Psoas muscle (tissue), 8 donors: Measurements from ENCODE around the gene FGFR2. TPM values are rescaled to one million over a fixed set of nuclear protein-coding genes. Genes with fewer than 3 reads are reported as not detected.

ENCODE experiments used
- ATAC-seq, 4 donors: fragments of 200-7000 bp; cut with Tn5 transposase; one replicate each; pipeline ENCODE4 v1.9.1; 2020; ENCODE audit warnings: moderate library complexity in 3 of 4, mild to moderate bottlenecking in 2 of 4
- DNase-seq, 2 donors: peaks; one replicate each; pipeline ENCODE4 v3.0.0-alpha.2; 2020
- H3K27ac ChIP-seq: fragments of 200-600 bp; one replicate; pipeline ENCODE4 v1.8.0; 2022
- H3K27me3 ChIP-seq, 3 donors: fragments of 200-600 bp in 1 of 3; one replicate each; pipeline versions ENCODE4 v1.6.1 to v1.8.0; 2013 to 2022; ENCODE audit warnings: low read length in 2 of 3, mild to moderate bottlenecking in 2 of 3, moderate library complexity in 1 of 3; ENCODE audit not compliant: insufficient read depth in 3 of 3
- H3K36me3 ChIP-seq, 2 donors: fragments of 200-600 bp in 1 of 2; one replicate each; pipeline versions ENCODE4 v1.6.1 to v1.8.0; 2013 to 2022; ENCODE audit warnings: low read depth in 1 of 2, mild to moderate bottlenecking in 1 of 2, moderate library complexity in 1 of 2; ENCODE audit not compliant: insufficient read depth in 1 of 2
- H3K4me1 ChIP-seq: fragments of 200-600 bp; one replicate; pipeline ENCODE4 v1.8.0; 2022
- H3K4me3 ChIP-seq: fragments of 200-600 bp; one replicate; pipeline ENCODE4 v1.8.0; 2022; ENCODE audit warnings: mild to moderate bottlenecking
- H3K9me3 ChIP-seq: fragments of 200-600 bp; one replicate; pipeline ENCODE4 v1.8.0; 2022
- WGBS, 3 donors: extraction: QIAGEN DNeasy Blood & Tissue Kit; methylation state at CpG; one replicate each; pipeline versions ENCODE4 v1.1.6 to v1.1.7; 2013; 5-methylcytosine and 5-hydroxymethylcytosine counted together
- intact Hi-C, 2 donors: fragments of 100-400 bp; cut with DNase I; formaldehyde crosslinking; loops; one replicate each; pipeline versions ENCODE4 v1.11.0 to v1.14.2; 2022
- polyA plus RNA-seq, 3 donors: library from polyadenylated mRNA; stranded (reverse); fragments of 200-250 nt; gene quantifications; one replicate each; pipeline ENCODE4 v1.2.3, GENCODE V29; 2013
- total RNA-seq, 4 donors: library from RNA; stranded (reverse); fragmentation: NEBNext Ultra II Directional in 2 of 4; extraction: Animal tissue kit (Norgen Biotek cat#: 25700) in 2 of 4; gene quantifications; one replicate each; pipeline versions ENCODE4 v1.2.1 to v1.2.4, GENCODE V29; 2021 to 2023
- TF ChIP-seq, protein P1 (sequence below): fragments of 200-600 bp; IDR thresholded peaks from one replicate; pipeline ENCODE4 v1.8.0; 2022; ENCODE audit warnings: antibody characterized with exemption
- donor health status: healthy with polysubstance abuse.
- donor health status: DM: no; HTN: no; CAD: no; lungs with moderate emphysema.
- donor health status: Bipolar disorder and iron deficiency.
- donor health status: healthy.
- donor health status: DM: yes; HTN: yes; CAD: no.
- donor health status: DM: no; HTN: no; CAD: no.
- donor health status: DM: no; HTN: no; CAD: no.
- donor health status: DM: yes; HTN: yes; CAD: no.

Gene FGFR2
- total and polyA plus RNA-seq, 7 donors: 0.08 to 0.50 (median 0.20) TPM; not detected in 2

DNA sequence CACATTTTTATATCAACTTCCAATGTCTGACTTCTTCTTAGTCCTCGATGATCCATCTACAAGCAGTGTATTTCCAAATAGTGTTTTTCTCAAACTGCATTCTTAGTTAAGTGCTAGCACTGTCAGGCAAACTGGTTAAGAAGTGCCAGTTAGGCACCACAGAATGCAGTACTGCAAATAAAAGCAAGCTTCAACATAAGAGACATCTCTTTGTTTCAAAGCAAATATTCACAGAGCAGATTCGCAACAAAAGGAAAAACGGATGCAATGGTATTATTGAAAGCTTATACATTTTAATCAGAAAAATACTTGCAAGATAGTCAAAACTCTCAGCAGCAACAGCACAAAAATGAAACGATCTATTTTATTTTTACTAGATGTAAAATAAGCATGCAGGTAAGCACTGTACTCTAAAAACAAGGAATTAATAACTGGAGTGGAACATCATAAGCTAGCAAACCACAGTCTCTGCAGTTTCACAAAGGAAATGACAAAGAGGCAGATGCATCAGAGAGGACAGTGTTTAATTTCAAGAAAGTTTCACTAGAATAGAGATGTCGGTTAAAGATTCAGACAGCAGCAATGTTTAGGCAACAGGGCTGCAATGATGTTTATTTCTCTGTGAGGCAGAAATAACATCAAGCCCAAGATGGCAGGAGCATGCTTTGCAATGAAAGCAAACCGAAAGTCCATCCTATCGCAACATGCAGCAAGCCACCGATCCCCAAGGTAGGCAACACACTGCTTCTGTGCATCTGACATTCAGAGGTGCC is 82.0 kb downstream of the FGFR2 start:
- ATAC-seq: no peak
- TF ChIP-seq, protein P1, sequence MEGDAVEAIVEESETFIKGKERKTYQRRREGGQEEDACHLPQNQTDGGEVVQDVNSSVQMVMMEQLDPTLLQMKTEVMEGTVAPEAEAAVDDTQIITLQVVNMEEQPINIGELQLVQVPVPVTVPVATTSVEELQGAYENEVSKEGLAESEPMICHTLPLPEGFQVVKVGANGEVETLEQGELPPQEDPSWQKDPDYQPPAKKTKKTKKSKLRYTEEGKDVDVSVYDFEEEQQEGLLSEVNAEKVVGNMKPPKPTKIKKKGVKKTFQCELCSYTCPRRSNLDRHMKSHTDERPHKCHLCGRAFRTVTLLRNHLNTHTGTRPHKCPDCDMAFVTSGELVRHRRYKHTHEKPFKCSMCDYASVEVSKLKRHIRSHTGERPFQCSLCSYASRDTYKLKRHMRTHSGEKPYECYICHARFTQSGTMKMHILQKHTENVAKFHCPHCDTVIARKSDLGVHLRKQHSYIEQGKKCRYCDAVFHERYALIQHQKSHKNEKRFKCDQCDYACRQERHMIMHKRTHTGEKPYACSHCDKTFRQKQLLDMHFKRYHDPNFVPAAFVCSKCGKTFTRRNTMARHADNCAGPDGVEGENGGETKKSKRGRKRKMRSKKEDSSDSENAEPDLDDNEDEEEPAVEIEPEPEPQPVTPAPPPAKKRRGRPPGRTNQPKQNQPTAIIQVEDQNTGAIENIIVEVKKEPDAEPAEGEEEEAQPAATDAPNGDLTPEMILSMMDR: no peak
- intact Hi-C loops: no loop called here
- Histone ChIP-seq H3K4me3 (no peak overlapping the region), H3K27ac (no peak overlapping the region), H3K9me3 (no peaks in the 10 kb centered on the region), H3K27me3 (no peaks in the 10 kb centered on the region), H3K4me1 (no peaks in the 10 kb centered on the region), H3K36me3 (no peaks in the 10 kb centered on the region)
- WGBS, 3 donors: 77 to 87% (median 83%) methylated on average over 8 of the region's 8 CpGs
- no peak for DNase-seq

DNA sequence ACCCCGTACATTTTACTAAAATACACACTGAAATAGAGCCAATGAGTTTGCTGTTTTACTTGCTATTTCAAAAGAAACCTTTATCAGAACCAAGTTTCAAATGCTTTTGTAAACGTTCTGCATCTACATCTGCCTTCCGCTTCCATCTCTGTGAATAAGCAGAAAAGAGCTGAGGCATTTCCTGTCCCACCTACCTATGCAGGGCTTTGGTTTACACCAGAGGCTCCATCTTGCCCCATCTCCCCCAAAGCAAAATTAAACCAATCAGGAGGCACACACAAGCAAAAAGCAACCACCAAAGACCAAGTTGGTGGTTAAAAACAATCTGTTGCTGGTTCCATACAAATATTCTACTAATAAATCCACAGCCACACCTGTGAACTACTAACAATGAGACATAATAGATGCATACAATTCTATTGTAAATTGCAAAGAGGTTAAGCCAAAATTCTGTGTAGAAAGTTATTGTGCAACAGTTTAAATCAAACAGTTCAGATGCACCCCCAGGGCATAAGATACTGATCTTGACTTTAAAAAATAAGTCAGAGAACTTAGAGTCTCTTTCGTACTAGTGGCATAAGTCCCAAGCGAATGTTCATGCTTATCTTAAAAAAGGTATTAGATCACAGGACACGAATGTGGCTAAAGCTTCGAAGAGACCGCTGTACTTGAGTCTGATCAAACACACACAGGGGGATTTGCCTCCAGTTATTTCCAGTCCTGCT is 83.9 kb downstream of the FGFR2 start:
- Histone ChIP-seq H3K36me3 (no peaks in the 10 kb centered on the region), H3K27ac (no peak overlapping the region), H3K27me3 (no peaks in the 10 kb centered on the region), H3K4me3 (no peak overlapping the region), H3K9me3 (no peaks in the 10 kb centered on the region), H3K4me1 (no peaks in the 10 kb centered on the region)
- TF ChIP-seq, protein P1: no peak
- DNase-seq: no peak
- ATAC-seq: no peak
- WGBS, 3 donors: 84 to 88% (median 85%) methylated on average over 8 of the region's 8 CpGs
- intact Hi-C loops: no loop called here

DNA sequence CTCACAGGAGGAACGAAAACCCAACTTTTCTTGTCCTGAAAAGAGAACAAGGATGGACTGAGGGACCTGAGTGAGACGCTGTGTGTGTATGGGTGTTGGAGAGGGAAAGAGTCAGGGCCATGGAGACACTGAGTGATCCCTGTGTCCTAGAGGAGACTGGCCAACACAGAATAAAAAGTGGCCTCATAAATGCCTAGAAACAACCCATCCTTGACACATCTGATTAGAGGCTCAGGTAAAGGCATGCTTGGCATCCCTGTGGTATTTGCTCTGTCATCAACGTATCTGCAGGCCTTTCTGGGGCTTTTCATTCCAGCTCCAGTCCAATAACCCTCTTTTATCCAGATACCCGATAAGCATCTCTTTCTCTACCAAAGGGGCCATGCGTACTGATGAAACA is 86.3 kb downstream of the FGFR2 start:
- 79 to 83% (median 82%) methylated on average over 5 of the region's 5 CpGs for WGBS, 3 donors
- ATAC-seq (no peak), DNase-seq (no peak)
- no peaks in the 10 kb centered on the region for H3K36me3 ChIP-seq
- no peaks in the 10 kb centered on the region for H3K27me3 ChIP-seq
- H3K4me3 ChIP-seq: no peak overlapping the region
- H3K4me1 ChIP-seq: no peaks in the 10 kb centered on the region
- TF ChIP-seq, protein P1: no peak
- H3K27ac ChIP-seq: no peak overlapping the region
- intact Hi-C loops: no loop called here
- no peaks in the 10 kb centered on the region for H3K9me3 ChIP-seq

DNA sequence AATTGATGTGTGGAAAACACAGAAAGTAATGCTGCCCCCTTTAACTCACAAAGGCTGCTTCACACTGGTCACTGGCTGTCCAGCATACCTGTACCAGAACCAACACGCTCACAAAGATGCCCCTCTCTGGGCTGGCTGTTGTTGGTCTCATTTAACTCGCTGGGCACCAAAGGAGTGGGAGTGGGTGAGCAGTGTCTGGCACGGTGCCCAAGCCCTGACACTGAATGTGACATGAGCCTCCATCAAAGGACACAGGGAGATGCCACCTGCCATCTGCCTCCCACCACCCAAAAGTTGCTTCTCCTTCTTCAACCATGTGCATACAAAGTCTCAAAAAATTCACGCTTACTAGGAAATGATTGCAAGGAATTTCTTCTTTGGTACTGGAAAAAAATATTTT is 86.8 kb downstream of the FGFR2 start:
- DNase-seq (no peak), ATAC-seq (no peak)
- intact Hi-C loops: no loop called here
- Histone ChIP-seq H3K27ac (no peak overlapping the region), H3K36me3 (no peaks in the 10 kb centered on the region), H3K4me3 (no peak overlapping the region), H3K9me3 (no peaks in the 10 kb centered on the region), H3K4me1 (no peaks in the 10 kb centered on the region), H3K27me3 (no peaks in the 10 kb centered on the region)
- 74 to 83% (median 82%) methylated on average over 4 of the region's 4 CpGs for WGBS, 3 donors
- TF ChIP-seq, protein P1: no peak
